SK-N-SH treated with all-trans-retinoic acid at 6 μM for 48 hours (cell line): Measurements from ENCODE around the gene SIDT1.

Source experiments
- OSR1 ChIP-seq: fragments of 250-450 bp; sonication (Bioruptor Pico); IDR thresholded peaks from 2 replicates; pipeline ENCODE4 v1.8.0; 2022; ENCODE audit warnings: moderate library complexity, mild to moderate bottlenecking, inconsistent platforms
- TF ChIP-seq, protein P1 (sequence below): fragments of 250-450 bp; sonication (Bioruptor Pico); IDR thresholded peaks from 2 replicates; pipeline ENCODE4 v1.5.1; 2020; ENCODE audit warnings: low read depth, mild to moderate bottlenecking, moderate library complexity
- TF ChIP-seq, protein P2 (sequence below): fragments of 250-450 bp; sonication (Bioruptor Pico); IDR thresholded peaks from 2 replicates; pipeline ENCODE4 v1.8.0; 2020; ENCODE audit warnings: mild to moderate bottlenecking, moderate library complexity, borderline replicate concordance

DNA sequence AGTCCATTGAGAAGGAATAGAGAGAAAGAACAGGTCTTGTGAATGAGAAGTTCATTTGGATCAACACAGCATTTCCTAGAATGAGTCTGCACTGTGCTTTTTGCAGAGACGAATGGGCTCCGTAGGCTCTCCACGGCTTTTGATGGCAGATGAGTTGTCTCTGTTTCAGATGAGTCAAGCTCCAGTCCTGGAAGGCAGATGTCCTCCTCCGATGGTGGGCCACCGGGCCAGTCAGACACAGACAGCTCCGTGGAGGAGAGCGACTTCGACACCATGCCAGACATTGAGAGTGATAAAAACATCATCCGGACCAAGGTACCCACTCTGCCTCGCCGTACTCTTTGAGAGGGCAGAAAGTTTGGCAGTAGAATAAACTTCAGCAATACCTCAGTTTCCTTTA lies 70.5 kb downstream of the SIDT1 start:
- no peak for TF ChIP-seq OSR1 (CRISPR knock-in tag)
- TF ChIP-seq, protein P1, sequence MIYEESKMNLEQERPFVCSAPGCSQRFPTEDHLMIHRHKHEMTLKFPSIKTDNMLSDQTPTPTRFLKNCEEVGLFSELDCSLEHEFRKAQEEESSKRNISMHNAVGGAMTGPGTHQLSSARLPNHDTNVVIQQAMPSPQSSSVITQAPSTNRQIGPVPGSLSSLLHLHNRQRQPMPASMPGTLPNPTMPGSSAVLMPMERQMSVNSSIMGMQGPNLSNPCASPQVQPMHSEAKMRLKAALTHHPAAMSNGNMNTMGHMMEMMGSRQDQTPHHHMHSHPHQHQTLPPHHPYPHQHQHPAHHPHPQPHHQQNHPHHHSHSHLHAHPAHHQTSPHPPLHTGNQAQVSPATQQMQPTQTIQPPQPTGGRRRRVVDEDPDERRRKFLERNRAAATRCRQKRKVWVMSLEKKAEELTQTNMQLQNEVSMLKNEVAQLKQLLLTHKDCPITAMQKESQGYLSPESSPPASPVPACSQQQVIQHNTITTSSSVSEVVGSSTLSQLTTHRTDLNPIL, result no peak
- TF ChIP-seq, protein P2, sequence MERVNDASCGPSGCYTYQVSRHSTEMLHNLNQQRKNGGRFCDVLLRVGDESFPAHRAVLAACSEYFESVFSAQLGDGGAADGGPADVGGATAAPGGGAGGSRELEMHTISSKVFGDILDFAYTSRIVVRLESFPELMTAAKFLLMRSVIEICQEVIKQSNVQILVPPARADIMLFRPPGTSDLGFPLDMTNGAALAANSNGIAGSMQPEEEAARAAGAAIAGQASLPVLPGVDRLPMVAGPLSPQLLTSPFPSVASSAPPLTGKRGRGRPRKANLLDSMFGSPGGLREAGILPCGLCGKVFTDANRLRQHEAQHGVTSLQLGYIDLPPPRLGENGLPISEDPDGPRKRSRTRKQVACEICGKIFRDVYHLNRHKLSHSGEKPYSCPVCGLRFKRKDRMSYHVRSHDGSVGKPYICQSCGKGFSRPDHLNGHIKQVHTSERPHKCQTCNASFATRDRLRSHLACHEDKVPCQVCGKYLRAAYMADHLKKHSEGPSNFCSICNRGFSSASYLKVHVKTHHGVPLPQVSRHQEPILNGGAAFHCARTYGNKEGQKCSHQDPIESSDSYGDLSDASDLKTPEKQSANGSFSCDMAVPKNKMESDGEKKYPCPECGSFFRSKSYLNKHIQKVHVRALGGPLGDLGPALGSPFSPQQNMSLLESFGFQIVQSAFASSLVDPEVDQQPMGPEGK (CRISPR knock-in tag), result no peak
